HG03571 (cell line): ENCODE measurements around the gene QPCTL.
"Not testable (repeated sequence)": the region's sequence is repeated elsewhere in the genome, so short reads cannot be mapped to it uniquely, and the experiment has no call there.

ENCODE experiments used
- ATAC-seq: cut with Tn5 transposase; IDR thresholded peaks from one replicate; pipeline ENCODE4 v1.9.1; 2021; ENCODE audit not compliant: unreplicated experiment

The QPCTL gene

GRCh38 chr19:45716359-45717130 is 24.1 kb downstream of the QPCTL start:
- no peak for ATAC-seq

DNA sequence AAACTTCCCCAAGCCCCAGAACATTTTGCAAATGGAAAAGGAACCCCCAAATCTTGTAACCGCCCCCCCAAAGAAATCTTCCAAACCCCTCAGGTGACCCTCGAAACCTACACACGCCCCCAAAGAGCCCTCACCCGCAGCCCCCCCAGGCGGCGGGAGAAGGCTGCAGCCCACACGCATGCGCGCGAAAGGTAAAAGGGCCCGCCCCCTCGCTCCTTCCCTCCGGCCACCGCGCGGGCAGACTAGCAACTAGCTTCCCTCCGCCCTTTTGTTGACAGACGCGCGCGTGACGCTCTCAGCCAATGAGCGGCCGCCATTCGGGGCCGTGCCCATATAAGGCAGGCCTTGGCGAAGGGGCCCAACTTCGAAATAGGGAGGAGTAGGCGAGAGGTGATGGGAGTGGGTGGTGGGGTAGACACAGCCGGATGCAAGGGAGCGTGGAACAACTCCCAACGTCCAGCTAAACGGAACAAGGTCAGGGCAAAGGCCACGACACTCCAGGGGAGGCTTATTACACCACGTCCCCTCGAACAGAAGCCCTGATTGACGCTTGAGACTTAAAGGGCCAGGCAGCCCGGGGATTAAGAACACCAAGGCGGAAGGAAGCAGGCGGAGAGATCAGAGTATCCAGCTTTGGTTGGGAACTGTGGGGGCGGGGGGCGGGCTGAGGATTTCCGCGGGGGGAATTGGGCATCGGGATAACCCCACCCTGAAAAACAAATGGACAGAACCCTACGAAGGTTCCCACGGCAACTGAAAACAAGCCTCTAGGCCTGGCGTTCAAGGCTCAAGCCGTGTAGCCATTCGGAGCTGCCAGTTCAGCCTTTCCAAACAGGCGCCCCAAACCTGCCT is 24.9 kb downstream of the QPCTL start:
- peak; percentile 87 for ATAC-seq

GRCh38 chr19:45717983-45718650 is 25.7 kb downstream of the QPCTL start:
- ATAC-seq: no peak

DNA sequence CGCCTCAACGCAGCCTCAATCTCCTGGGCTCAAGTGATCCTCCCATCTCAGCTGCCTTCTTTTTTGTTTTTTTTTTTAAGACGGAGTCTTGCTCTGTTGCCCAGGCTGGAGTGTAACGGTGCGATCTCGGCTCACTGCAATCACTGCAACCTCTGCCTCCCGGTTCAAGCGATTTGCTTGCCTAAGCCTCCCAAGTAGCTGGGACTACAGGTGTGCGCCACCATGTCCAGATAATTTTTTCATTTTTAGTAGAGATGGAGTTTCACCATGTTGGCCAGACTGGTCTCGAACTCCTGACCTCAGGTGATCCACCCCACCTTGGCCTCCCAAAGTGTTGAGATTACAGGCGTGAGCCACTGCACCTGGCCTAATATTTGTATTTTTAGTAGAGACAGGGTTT is 27.6 kb downstream of the QPCTL start:
- not testable (repeated sequence) for ATAC-seq

DNA sequence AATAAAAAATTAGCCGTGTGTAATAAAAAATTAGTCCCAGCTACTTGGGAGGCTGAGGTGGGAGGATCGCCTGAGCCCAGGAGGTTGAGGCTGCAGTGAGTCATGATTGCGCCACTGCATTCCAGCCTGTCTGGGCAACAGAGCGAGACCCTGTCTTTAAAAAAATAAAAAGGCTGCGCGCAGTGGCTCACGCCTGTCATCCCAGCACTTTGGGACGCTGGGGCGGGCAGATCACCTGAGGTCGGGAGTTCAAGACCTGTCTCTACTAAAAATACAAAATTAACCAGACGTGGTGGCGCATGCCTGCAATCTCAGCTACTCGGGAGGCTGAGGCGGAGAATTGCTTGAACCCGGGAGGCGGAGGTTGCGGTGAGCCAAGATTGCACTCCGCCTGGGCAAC is 36.2 kb downstream of the QPCTL start:
- ATAC-seq: not testable (repeated sequence)

DNA sequence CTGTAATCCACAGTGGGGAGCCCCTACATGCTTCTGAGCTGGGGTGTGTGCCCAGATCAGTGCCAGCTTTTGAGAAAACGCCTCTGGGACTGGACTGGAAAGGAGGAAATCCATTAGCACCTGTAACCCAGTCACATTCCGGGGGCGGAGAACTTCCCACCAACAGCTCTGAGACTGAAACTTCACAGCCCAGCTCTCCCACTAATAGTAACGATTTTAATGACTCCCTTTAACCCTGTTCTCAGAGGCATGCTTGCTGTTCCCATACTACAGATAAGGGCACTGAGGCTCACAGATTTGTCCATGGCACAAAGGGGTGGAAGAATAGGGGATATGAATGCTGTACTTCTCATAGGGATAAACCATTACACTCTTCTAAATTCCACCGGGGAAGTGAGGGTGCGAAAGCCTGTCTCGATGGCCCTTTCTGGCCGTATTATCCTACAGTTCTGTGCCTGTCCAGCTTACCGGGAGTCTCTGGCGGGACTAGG is 37.4 kb downstream of the QPCTL start:
- no peak for ATAC-seq

DNA sequence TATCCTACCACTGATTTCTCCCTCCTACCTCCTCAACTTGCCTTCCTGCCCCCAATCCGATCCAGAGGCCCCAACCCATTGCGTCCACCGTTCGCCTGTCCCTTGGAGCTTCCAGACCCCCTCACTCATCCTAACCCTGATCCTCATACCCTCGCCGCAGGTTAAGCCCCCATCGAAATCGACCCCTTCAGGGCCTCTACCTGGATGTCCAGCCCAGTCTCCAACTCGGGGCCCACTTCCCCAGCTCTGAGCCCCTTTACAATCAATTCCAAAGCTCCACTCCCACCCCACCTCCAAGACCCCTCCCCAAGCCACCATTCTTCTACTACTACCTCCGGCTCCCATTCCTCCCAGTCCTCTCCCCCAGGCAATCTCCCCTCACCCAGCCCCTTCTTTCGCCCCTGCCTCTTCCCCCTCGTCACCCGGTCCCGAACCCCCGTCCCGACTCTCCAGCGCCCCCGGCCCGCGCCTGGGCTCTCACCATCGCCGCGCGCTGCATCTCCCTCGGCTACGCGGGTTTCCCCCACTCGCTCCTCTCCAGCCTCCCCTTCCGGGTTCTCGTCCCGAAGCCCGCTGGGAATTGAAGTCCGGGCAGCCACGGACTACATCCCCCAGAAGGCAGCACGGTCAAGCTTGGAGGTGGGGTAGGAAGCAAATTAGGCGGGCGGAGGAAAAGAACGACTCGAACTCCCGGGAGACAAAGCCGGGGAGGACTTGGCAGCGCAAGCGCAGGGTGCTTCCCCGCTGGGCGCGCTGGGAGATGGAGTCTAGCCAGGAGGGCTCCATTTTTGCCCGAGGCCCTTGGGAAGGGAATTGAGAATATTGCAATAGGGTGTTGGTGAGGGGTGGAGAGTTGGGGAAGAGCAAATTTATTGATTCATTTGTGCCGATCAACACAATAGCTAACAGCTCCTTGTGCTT is 38.2 kb downstream of the QPCTL start, which contains the start of gene FBXO46:
Gene FBXO46 (minus strand): TSS at position 529 of the 921 bp plus-strand sequence. CDS start 17,401 bp downstream, outside the sequence.
- ATAC-seq: peak; percentile 76

DNA sequence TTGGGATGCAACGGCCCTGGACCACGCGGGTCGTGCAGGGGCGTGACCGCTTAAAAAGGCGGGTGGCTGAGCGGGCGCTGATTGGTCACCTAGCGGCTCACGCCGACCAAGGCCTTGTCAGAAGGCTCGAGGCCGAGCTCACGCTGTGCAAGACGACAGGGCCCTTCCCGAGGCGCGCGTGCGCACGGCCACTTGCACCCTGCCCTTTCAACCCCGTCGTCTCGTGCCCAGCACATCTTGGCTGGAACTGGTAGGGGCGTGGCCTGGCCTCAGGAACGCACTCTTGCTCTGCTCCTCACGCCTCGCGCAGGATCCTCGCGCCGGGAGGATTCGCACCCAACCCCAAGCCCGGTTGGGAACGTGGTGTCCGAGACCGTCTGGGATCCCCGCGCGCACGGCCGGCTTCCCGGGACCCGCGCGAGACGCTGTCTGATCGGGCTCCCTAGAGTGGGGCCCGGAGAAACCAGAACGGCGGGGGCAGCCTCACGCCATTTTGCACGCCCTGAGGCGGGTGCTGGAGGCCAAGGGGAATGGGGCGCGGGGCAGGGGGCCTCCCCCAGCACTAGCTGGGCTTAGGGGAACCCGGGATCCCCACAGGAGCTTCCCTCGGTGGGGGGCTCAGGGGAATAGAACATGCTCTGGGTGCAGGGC is 40.8 kb downstream of the QPCTL start, which contains the start of gene MEIOSIN:
Gene MEIOSIN (plus strand): TSS at position 280 of the 651 bp plus-strand sequence. CDS start 1,938 bp downstream, outside the sequence.
- no peak for ATAC-seq

DNA sequence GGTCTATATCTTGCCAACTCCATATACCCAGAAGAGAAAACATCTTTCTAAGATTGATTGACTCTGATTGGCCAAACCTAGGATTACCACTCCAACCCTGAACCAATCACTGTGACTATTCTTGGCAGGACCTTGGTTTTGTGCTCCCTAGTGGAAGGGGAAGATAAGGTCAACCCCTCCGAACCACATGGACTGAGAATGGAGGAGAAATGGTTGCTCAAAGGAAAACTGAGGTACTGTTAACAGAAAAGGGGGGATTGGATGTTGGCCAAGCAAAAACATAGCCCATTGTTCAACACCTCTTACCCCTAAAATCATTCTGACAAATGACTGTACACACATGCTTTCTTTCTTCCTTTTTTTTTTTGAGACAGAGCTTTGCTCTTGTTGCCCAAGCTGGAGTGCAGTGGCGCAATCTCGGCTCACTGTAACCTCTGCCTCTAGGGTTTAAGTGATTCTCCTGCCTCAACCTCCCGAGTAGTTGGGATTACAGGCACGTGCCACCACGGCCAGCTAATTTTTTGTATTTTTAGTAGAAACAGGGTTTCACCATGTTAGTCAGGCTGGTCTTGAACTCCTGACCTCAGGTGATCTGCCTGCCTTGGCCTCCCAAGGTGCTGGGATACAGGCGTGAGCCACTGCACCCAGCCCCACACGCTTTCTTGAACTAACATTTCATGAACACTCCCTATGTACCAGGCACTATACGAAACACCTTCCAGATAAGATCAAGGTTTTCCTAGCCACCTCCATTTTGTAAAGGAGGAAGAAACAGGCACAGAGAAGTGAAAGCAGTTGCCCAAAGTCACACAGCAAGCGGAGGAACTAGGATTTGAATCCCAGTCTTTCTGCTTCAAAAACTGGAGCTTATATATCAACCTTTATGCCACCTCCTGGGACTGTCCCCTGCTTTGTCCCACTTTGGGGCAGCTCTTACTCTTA is 47.3 kb downstream of the QPCTL start:
- ATAC-seq: no peak

DNA sequence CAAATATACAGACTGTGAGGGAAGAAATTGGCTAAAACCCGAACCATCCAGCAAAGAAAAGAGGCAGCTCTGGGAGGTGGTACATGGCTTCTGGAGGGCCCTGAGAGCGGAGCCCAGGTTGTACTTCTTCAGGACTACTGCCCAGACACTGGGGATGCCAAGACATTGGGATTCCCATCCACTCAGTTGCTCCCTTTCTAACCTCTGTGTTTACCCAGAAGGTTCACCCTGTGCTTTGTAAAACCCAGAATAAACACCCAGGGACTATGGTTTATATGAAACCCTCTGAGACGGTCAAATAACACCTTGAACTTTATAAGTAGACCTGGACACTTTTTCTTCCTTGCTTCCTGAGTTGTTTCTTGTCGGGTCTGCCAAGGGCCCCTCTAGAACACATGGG is 50.5 kb downstream of the QPCTL start:
- ATAC-seq: no peak

GRCh38 chr19:45745606-45746005 is 53.1 kb downstream of the QPCTL start:
- no peak for ATAC-seq

DNA sequence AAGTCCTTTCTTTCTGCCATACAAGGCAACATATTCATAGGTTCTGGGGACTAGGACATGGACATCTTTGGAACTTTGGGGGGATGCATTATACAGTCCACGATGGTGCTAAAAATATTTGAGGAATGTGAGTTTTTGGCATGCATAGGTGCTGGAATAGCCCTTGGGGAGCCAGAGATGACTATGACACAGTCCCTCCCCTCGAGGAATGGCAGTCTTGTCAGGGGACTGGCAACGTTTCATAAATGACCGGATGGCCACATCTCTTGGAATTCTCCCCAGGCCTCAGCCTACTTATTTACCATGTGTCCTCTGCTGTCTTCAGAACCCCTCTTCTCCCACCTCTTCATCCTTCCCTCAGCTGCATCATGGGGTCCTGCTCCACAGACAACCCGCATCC is 54.4 kb downstream of the QPCTL start:
- no peak for ATAC-seq

DNA sequence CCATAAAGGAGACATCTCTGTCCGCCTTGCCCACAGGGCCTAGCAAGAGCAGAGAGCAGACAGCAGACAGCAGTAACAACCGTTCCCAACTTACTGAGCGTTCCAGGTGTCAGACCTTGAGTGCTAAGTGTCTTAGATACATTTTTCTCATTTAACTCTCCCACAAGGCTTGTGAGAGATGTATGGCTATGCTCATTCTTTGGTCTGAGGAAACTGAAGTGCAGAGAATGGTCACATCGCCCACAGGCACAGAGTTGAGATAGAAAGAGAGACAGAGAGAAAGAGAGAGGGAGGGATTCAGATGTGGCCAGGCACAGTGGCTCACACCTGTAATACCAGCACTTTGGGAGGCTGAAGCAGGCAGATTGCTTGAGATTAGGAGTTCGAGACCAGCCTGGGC is 55.0 kb downstream of the QPCTL start:
- no peak for ATAC-seq

DNA sequence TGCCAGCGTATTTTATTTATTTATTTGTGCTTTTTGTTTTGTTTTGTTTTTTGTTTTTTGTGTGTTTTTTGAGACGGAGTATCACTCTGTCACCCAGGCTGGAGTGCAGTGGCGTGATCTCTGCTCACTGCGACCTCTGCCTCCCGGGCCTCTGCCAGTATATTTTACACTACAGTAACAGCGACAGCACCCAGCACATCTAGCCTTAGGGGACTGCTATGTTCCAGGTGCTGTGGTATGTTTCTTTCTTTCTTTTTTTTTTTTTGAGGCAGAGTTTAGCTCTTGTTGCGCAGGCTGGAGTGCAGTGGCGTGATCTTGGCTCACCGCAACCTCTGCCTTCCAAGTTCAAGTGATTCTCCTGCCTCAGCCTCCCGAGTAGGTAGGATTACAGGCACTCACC is 59.0 kb downstream of the QPCTL start:
- ATAC-seq: not testable (repeated sequence)

DNA sequence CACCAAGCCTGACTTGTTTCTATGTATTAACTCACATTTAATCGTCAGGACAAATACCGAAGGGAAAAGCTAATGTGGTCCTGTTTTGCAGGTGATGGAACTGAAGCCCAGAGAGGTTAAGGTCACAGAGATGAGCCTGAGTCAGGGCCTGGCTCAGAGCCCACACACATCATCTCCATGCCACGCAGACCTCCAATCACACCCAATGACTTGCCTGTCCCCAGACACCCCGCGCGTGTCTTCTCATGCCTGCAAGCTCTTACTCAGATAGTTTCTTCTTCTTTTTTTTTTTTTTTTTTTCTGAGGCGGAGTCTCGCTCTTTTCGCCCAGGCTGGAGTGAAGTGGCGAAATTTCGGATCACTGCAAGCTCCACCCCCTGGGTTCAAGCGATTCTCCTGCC is 60.2 kb downstream of the QPCTL start:
- ATAC-seq: no peak

DNA sequence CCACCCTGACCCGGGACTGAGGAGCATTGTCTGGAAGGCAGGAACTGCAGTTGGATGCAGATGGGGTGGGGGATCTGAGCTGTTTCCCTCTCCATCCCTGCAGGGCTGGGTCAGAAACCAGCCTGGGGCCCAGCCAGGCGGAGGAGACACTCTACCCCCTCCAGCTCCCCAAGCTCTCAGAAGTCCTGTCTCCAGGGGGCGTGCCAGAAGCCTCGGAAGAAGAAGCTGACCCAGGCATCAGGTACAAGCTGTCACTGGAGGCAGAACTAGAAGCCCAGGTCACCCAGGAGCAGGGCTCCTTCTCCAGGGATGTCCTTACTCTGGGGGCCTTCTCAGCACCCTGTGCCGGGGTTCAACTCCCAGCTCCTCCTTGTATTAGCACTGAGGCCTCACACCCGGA is 61.1 kb downstream of the QPCTL start:
- no peak for ATAC-seq
